Embryonic facial prominence (tissue), 1 donor: ENCODE results near the gene NHLRC2.
A peak's percentile ranks its signal among the peaks of the same experiment; 100 is the strongest.
"Not testable (repeated sequence)": the region's sequence is repeated elsewhere in the genome, so short reads cannot be mapped to it uniquely, and the experiment has no call there.

Source experiments
- DNase-seq: peaks from one replicate; pipeline ENCODE4 v3.0.0-alpha.2; 2016; ENCODE audit errors: extremely low spot score

NHLRC2 gene

DNA sequence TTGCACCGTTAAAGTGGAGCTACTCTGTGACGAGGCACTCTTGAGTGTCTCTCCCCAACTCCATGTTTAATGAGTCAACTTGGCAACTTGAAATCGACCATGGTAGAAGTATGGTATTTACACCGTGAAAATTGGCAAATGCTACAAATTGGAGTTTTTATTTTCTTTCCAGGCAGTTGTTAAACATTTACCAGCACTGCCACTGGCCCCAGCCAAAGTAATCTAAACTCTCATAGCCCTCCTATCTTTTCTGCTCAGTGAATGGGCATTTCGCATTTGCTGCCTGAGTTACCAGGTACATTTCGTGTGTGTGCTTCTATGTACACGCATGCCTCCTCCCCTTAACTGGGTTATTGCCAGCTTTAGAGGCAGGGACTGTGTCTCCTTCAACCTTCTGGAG is 83.3 kb downstream of the NHLRC2 start:
- no peak for DNase-seq

DNA sequence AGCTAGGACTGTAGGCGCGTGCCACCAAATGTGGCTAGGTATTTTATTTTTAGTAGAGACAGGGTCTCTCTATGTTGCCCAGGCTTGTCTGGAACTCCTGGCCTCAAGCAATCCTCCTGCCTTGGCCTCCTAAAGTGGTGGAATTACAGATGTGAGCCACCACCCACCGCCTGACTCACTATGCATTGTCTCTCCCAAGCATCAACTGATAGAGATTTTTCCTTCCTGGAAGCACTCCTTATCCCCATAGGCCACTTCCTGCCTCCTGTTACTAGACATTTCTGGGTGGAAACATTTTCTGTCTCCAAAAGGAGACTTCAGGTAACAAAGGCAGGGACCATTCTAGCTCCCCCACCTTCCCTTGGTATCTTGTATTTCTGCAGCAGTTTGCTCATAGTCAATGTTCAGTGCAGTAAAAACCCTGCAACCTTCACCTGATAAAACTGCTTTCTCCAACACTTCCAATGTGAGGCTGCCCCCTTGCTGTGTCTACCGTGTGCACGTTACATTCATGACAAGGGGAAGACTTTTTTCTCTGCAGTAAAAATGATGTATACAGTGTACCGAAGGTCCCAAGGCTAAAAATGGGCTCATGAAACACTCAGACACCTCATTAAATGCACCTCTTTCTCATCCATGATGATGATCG is 84.9 kb downstream of the NHLRC2 start:
- DNase-seq: no peak

DNA sequence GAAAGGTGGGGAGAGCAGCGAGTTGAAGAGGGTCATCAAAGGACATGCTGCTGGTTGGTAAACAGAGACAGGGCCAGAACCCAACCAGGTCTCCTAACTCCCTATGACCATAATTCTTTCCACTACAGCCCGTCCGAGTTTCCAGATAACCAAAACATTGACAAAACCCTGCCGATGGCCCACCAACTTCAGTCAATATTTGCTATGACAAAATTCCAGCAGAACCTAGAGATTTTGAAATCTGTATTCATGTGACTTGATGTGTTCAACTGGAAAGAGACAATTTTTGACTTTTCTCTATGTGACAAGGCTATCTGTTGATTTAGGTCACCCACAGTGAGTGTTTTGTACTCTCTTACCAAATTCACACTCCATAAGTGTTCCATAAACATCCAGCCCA is 86.7 kb downstream of the NHLRC2 start:
- no peak for DNase-seq

DNA sequence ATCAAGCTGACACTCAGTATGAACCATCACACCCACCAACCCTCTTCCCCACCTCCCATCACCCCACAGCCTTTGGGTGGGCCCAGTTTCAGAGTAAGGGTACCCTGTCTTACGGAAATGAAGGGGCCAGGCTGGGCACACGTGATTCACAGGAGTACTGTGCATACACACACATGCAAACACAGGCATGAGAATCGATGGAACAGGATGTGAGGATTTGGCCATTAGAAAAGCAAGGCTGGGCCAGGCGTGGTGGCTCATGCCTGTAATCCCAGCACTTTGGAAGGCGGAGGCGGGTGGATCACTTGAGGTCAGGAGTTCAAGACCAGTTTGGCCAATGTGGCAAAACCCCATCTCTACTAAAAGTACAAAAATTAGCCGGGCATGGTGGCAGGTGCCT is 88.7 kb downstream of the NHLRC2 start:
- DNase-seq: not testable (repeated sequence)

DNA sequence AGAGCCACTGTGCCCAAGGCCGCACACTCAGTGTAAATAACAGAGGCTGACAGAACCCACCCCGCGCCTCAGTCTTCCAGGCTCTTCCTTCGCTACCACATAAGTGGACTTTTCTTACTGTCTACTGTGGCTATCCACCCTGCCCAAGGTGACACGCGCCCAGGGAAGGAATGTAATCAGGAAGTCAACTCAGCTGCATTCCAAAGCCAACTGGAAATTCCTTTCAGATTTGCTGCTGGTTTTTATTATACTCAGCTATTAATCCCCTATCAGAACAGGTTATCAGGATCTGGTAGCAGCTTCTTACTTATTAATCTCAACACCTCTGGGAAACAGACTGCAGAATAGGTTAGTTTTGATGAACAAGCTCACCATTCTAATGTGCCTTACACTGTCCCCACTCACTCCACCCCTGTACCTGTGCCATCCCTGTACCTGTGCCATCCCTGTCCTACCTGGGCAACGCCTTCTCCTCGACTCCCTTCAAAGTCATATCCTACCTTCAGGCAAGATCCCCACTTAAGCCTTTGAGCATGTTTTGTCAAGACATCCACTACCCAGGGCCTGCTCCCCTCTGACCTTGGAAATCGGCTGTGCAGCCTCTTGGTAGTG is 90.7 kb downstream of the NHLRC2 start:
- DNase-seq: no peak

DNA sequence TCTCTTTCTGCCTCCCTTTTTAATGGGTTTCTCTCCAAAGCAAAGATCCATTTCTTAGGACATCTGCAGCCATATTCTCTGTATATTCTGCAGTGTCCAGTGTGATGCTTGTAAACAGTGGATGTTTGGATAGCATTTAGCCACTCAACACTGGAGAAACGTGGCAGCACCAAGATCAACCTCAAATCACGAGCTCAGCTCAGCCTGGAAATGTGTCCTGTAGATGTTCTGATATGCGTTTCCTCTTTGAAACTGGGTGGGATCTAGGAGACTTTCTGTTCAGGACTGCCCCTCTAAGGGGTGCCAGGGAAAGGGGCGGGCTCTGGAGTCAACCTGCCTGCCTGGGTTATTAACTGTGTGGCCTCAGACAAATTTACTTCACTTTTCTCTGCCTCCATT is 91.2 kb downstream of the NHLRC2 start:
- DNase-seq: no peak

DNA sequence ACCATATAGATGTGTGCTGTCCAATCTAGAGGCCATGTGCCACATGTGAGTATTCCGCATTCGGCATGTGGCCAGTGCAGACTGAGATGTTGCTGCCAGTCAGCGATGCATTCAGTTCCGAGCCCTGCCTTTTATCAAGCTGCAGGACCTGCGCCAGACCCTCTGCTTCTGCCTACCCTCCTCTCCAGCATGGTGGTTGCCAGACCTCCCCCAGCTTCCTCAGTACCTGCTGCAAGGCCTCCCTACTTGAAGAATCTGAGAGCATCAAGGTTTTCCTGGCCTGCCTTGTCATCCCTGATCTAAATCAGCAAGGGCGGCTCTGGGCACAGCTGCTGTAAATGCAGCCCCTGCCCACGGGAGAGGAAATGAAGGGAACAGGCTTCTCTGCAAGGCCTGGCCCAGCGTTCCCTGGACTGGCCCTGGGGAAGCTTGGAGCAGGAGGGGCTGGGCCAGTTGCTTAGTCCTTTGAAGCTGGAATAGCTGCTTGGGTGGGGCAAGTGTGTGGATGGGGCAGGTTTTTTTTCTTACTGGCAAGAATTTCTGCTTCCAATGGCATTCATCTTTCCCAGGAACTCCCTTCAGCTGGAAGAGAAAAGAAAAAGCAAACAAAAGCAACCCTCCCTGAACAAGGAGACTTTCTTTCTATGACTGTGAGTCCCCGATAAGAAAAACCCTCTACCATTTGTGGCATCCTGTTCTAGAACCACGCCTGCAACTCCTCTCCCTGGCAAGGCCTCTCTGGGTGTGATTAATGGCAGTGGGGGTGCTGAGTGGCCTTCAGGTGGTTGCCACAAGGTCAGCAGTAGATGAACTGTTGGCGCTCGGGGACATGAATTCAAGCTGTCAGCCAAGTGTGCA is 93.0 kb downstream of the NHLRC2 start:
- DNase-seq: no peak

DNA sequence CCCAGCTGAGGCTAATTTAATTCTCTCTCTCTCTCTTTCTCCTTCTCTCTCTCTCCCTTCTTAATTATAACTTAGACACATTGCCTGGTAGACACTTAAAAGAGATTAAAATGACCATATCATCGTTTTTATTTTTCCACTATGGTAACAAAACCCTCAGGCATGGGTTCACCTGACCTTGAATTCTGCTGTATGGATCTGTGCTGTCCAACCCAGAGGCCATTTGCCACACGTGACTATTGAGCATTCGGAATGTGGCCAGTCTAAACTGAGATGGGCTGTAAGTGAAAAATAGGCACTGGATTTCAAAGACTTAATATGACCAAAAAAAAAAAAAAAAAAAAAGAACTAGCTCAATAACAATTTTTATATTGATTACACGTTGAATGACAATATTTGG is 93.6 kb downstream of the NHLRC2 start:
- DNase-seq: no peak

DNA sequence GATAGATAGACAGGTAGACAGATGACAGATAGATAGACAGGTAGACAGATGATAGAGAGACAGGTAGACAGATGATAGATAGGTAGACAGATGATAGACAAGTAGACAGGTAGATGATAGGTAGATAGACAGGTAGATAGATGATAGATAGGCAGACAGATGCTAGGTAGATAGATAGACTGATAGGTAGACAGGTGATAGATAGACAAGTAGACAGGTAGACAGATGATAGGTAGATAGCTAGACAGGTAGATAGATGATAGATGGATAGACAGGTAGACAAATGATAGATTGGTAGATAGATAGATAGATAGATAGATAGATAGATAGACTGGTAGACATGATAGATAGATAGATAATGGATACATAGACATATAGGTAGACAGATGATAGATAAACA is 95.8 kb downstream of the NHLRC2 start:
- DNase-seq: no peak

DNA sequence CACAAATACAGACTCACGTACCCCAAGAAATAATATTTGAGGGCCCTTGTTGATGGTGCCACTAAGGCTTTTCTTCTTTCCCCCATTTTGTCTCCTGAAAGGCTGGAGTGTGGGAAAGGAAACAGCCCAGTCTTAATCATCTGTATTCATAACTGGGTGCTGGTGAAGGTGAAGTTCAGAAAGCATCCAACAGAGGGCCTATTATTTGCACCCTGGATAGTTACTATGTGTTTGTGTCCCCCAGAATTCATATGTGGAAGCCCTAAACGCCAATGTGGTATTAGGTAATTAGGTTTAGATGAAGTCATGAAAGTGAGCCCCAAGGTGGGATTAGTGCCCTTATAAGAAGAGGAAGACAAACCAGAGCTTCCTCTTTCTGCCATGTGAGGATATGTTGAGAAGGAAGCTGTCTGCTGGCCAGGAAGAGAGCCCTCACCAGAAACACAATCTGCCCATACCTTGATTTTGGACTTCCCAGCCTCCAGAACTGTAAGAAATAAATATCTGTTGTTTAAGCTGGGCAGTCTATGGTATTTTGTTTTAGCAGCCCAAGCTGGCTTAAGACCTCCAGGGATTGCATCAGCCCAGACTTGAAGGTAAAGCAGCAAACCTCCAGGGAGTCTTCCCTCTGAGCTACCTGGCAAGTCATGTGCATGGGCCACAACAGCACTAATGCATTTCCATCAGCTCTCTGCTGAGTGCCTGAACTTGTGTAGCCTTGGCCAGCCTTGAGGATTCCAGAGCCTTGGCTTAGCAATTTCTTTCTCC is 99.2 kb downstream of the NHLRC2 start:
- no peak for DNase-seq

DNA sequence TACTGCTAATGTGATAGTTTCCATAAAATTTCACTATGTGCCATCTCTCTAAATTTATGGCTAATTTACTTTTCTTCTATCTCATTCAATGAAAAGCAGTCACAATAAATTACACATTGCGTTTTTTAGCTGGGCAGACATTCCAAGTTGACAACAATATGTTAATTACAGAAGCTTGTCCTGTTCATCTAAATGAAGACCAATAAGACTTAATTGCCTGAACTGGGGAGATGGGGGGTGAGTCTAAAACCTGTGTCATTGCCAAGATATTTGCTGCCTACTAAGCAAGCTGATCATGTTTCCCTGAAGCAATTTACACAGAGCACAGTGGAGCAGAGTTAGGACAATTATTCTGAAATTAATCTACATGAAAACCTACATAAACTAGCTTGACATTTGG is 99.9 kb downstream of the NHLRC2 start:
- DNase-seq: no peak

DNA sequence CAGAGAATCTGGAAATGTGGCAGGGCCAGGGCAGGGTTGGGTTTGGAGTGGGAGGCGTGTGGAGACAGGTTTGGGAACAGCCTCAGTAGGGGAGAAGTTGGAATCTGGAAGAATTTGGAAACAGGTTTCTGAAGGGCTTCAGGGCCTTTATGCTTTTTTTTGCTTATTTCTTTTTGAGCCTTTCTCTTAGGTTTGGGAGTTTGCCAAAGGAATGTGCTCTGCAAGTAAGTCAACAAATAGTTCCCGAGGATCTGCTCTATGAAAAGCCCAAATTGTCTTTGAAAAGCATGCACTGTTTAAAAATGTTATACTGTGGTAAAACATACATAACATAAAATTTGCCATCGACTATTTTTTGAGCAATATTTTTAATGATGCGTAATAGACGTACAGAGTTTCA is 102.6 kb downstream of the NHLRC2 start:
- peak; percentile 31 for DNase-seq

DNA sequence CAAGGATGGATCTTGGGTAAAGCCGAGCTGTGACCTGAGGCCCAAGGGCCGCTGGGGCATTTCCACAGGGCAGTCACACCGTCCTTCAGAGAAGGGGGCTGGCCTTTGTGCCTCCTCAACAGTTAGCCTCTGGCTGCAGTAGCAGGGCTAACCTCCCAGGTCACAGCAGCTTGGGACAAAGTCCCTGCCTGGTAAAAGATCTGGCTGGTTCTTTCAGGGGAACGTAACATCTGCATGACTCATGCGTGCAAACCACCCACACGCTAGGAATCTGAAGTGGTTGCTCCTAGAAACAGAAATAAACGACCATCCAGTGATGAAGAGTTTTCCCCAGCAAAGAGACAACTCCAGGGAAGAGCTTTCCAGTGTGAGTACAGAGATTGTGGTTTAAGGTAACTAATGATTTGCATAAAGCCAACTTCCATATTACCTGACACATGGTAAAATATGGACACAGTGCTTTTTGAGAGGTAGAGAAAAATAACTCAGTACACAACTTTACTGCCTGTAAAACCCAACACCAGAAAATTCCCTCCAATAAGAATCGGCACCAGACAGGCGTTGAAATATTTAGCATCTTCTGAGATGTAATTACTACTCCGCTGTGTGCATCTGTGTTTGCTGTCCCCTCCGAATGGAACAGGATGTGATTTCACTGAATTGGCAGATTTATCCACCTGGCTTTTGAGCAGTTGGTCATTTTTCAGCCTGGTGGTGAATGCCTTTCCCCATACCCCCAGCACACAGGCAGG is 104.3 kb downstream of the NHLRC2 start:
- DNase-seq: no peak

DNA sequence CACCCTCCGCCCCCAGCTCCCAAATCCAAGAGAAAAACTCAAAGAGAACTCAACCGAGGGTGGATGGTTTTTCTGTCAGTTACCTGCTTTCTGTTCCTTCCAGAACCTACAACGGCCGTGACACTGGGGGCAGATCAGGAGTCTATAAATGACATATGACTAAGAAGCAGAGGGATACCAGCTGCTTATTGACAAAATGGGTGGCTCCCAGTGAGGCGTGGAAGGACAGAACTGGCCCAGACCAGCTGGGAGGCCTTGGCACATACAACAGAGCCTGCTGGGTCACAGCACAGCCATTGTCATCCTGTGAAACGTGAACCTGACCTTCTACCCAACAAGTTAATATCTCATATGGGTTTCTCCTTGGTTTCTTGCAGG is 104.9 kb downstream of the NHLRC2 start:
- no peak for DNase-seq

DNA sequence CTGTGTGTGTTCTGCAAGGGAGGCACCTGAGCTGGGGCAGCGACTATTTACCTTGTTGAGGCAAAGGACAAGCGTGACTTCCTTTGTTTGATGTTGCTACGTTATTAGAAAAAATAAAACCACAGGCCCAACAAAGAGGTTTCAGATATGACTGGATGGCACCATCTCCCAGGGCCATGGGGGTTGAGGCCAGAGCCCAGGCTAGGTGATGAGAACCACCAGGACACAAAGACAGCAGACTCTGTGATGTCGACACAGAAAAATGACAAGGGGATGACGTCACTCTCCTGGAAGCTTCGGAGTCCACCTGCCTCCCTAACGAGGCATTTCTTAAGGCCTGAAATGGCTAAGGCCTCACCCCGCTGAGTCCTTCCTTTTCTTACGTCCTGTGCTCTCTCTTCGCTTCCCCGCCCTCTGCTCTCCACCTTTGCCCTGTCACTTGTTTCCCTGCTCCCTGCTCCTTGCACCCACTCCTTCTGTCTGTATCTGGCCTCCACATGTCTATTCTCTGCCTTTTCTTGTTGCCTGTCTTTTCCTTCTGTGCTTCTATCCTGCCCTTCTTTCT is 106.2 kb downstream of the NHLRC2 start:
- DNase-seq: no peak

DNA sequence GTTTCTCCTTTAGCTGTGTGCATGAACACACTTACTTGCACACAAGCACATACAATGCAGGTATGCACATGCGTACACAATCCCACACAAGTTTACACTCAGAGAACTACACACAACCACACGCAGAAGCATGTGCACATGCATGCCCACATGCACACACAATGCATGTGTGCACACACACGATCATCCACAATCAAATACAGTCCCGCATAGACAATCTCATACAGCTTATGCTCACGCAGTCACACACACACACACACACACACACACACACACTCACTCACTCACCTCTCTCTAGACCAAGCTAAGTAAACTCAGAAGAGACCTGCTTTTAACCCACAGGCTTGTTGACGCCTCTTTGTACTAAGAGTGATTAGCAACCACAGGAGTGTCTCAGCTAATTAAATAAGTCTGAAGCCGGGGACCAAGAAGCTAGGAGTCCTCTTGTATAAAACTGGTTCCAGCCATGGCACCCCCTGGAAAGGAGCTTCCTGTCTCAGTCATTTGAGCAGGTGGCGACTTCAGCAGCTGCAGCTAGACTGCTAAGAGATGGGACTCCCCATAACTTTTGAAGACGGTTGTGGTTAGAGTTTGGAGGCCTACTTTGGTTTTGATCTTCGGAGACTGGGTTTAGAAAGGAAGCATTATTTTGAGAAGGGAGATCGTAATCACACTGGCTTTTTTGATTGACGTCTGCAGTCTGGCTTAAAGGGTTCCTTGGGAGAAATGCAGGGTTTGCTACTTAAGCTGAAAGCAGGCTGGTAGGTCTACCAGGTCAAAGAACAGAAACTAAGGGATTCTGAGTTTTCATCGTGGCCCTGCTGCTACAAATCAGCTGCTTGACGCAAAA is 106.9 kb downstream of the NHLRC2 start:
- DNase-seq: no peak

DNA sequence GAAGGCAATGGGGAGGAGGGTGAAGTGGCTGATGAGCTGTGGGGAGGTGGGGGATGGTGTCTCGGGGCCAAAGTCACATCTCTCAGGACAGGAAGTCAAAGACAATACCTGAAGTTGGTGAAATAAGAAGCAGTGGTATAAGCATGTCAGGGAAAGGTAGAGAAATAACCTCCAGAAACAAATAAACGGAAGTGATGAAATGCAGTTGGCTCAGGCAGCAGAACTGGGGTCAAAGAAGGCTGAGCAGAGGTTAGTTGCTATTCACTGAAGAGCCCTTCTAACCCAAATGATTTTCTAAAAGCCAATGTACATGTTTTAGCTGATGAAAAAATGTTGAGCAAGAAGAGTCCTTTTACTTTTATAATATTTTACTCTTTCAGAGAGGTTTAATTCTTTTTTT is 110.6 kb downstream of the NHLRC2 start:
- DNase-seq: no peak

DNA sequence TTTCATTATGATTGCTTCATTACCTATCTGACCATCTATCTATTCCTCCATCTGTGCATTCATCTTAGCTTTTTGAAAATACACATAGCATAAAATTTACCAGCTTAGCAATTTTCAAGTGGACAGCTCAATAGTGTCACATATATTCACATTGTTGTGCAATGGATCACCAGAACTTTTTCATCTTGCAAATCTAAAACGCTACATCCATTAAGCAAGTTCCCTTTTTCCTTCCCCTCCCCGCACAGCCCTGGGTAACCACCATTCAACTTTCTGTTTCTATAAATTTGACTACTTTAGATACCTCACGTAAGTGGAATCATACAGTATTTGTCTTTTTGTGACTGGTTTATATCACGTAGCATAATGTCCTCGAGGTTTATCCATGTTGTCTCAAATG is 111.2 kb downstream of the NHLRC2 start:
- no peak for DNase-seq
